Mesenchymal stem cell (in vitro differentiated cells and primary cell): ENCODE measurements around the gene ZHX3.

Source experiments
- DNase-seq: peaks from one replicate; pipeline ENCODE4 v3.0.0-alpha.2; 2013
- H2AFZ ChIP-seq: one replicate; pipeline ENCODE4 v1.6.1; 2013; ENCODE audit warnings: low read depth, mild to moderate bottlenecking, control low read depth, inconsistent platforms, low read length, moderate library complexity
- H2AK5ac ChIP-seq: 2 replicates; pipeline ENCODE4 v1.6.1; 2013; ENCODE audit warnings: low read length, moderate library complexity, mild to moderate bottlenecking, inconsistent platforms; ENCODE audit not compliant: severe bottlenecking
- H2BK120ac ChIP-seq: one replicate; pipeline ENCODE4 v1.6.1; 2013; ENCODE audit warnings: low read depth, mild to moderate bottlenecking, inconsistent platforms, low read length, moderate library complexity
- H2BK12ac ChIP-seq, 2 experiments: one replicate each; pipeline ENCODE4 v1.6.1; 2013; ENCODE audit warnings: inconsistent platforms in 2 of 2, low read length in 2 of 2, mild to moderate bottlenecking in 2 of 2, moderate library complexity in 2 of 2, control low read depth in 1 of 2
- H2BK15ac ChIP-seq: one replicate; pipeline ENCODE4 v1.6.1; 2013; ENCODE audit warnings: mild to moderate bottlenecking, low read depth, inconsistent platforms; ENCODE audit not compliant: poor library complexity, severe bottlenecking
- H2BK5ac ChIP-seq: 2 replicates; pipeline ENCODE4 v1.6.1; 2013; ENCODE audit warnings: low read depth, mild to moderate bottlenecking, low read length, control low read depth, inconsistent platforms; ENCODE audit not compliant: poor library complexity, severe bottlenecking
- H3K14ac ChIP-seq, 2 experiments: one replicate each; pipeline ENCODE4 v1.6.1; 2013; ENCODE audit warnings: inconsistent platforms in 2 of 2, low read length in 2 of 2, control low read depth in 1 of 2, mild to moderate bottlenecking in 1 of 2, moderate library complexity in 1 of 2
- H3K18ac ChIP-seq, 2 experiments: one replicate each; pipeline ENCODE4 v1.6.1; 2013; ENCODE audit warnings: inconsistent platforms in 2 of 2, low read length in 2 of 2, control low read depth in 1 of 2, low read depth in 1 of 2, mild to moderate bottlenecking in 1 of 2
- H3K23ac ChIP-seq, 2 experiments: one replicate each; pipeline ENCODE4 v1.6.1; 2013; ENCODE audit warnings: inconsistent platforms in 2 of 2, low read length in 2 of 2, mild to moderate bottlenecking in 2 of 2, moderate library complexity in 2 of 2, control low read depth in 1 of 2
- H3K27ac ChIP-seq: 2 replicates; pipeline ENCODE4 v1.5.1; 2013; ENCODE audit warnings: mild to moderate bottlenecking, moderate library complexity, low read length, control low read depth, inconsistent platforms; ENCODE audit not compliant: poor library complexity, severe bottlenecking
- H3K27me3 ChIP-seq, 2 experiments: 2 replicates each; pipeline versions ENCODE4 v1.6.1 to v1.7.0; 2013; ENCODE audit warnings: low read length in 2 of 2, mild to moderate bottlenecking in 2 of 2, moderate library complexity in 2 of 2, control low read depth in 1 of 2, inconsistent platforms in 1 of 2; ENCODE audit not compliant: control insufficient read depth in 1 of 2, insufficient read depth in 1 of 2
- H3K36me3 ChIP-seq, 2 experiments: 2 replicates each; pipeline versions ENCODE4 v1.6.1 to v1.7.0; 2013; ENCODE audit warnings: low read length in 2 of 2, control low read depth in 1 of 2, inconsistent platforms in 1 of 2, low read depth in 1 of 2, mild to moderate bottlenecking in 1 of 2; ENCODE audit not compliant: insufficient read depth in 2 of 2, control insufficient read depth in 1 of 2
- H3K4ac ChIP-seq, 2 experiments: one replicate each; pipeline ENCODE4 v1.6.1; 2013; ENCODE audit warnings: inconsistent platforms in 2 of 2, low read length in 2 of 2, mild to moderate bottlenecking in 2 of 2, moderate library complexity in 2 of 2, control low read depth in 1 of 2, low read depth in 1 of 2
- H3K4me1 ChIP-seq: 2 replicates; pipeline ENCODE4 v1.6.1; 2013; ENCODE audit warnings: low read depth, low read length, control low read depth; ENCODE audit not compliant: control insufficient read depth, insufficient read depth
- H3K4me2 ChIP-seq: 2 replicates; pipeline ENCODE4 v1.6.1; 2013; ENCODE audit warnings: low read length, mild to moderate bottlenecking, inconsistent platforms; ENCODE audit not compliant: poor library complexity, severe bottlenecking
- H3K4me3 ChIP-seq, 2 experiments: 2 replicates each; pipeline versions ENCODE4 v1.5.1 to v1.7.0; 2013; ENCODE audit warnings: low read length in 2 of 2, mild to moderate bottlenecking in 2 of 2, control low read depth in 1 of 2, low read depth in 1 of 2; ENCODE audit not compliant: insufficient read depth in 1 of 2
- H3K79me1 ChIP-seq: replicated peaks from 2 replicates; pipeline ENCODE4 v1.6.1; 2013; ENCODE audit warnings: mild to moderate bottlenecking, control low read depth, low read length, inconsistent platforms; ENCODE audit not compliant: poor library complexity, severe bottlenecking
- H3K9ac ChIP-seq: 2 replicates; pipeline ENCODE4 v1.7.0; 2013; ENCODE audit warnings: mild to moderate bottlenecking, low read length, moderate library complexity
- H3K9me3 ChIP-seq: 2 replicates; pipeline ENCODE4 v1.7.0; 2013; ENCODE audit warnings: mild to moderate bottlenecking, low read length; ENCODE audit not compliant: control insufficient read depth
- H4K8ac ChIP-seq: one replicate; pipeline ENCODE4 v1.6.1; 2013; ENCODE audit warnings: inconsistent platforms, mild to moderate bottlenecking, low read length, moderate library complexity
- H4K91ac ChIP-seq: one replicate; pipeline ENCODE4 v1.6.1; 2013; ENCODE audit warnings: mild to moderate bottlenecking, low read length, inconsistent platforms
- WGBS: methylation state at CpG from one replicate; pipeline ENCODE4 v1.1.7; 2013; ENCODE audit warnings: mixed read lengths; 5-methylcytosine and 5-hydroxymethylcytosine counted together

The ZHX3 gene

DNA sequence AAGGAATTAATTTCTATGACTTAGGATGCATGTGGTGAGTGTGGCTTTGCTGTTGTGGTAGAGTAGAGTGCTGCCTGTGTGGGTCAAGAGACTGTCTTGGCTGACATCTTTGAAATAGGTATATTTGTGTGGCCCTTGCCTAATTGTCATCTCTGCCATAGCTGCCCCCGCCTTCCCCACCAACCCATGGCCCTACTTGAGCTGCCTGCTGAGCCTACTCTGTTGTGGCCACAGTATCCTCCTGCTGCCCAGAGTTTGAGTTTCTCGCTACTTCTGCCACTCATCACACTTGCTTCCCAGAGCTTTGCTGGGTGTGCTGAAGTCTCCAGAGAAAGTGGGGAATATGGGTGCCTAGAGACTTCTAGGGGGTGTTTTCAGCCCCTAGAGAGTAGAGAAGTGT is 172.2 kb downstream of the ZHX3 start:
- H2AK5ac ChIP-seq = no peak overlapping the region
- no peaks in the 10 kb centered on the region for H3K9me3 ChIP-seq

GRCh38 chr20:41143354-41143753 is 174.2 kb downstream of the ZHX3 start:
- 97% methylated on average over 2 of the region's 2 CpGs for WGBS

More for the DNA sequence above, 172.2 kb downstream of the ZHX3 start:
- peaks cover 34% of the 10 kb centered on the region for H3K4me1 ChIP-seq
- H3K14ac ChIP-seq = no peak overlapping the region
- H2BK12ac ChIP-seq = no peak overlapping the region
- H3K4me3 ChIP-seq = no peak overlapping the region
- no peak overlapping the region for H2BK5ac ChIP-seq
- H3K27ac ChIP-seq = no peak overlapping the region
- H2BK15ac ChIP-seq = no peak overlapping the region
- peaks cover 12% of the 10 kb centered on the region for H3K79me1 ChIP-seq
- no peak overlapping the region for H3K18ac ChIP-seq
- 100% methylated on average over 1 of the region's 2 CpGs for WGBS
- no peak overlapping the region for H3K4me2 ChIP-seq
- no peak for DNase-seq
- no peak overlapping the region for H2AFZ ChIP-seq
- no peaks in the 10 kb centered on the region for H3K27me3 ChIP-seq
- H2BK120ac ChIP-seq = no peak overlapping the region
- H3K36me3 ChIP-seq = peaks cover 0 to 13% of the 10 kb centered on the region in 2 experiments
- no peak overlapping the region for H4K8ac ChIP-seq
- no peak overlapping the region for H3K4ac ChIP-seq
- no peak overlapping the region for H3K23ac ChIP-seq
- no peak overlapping the region for H3K9ac ChIP-seq
- H4K91ac ChIP-seq = no peak overlapping the region

DNA sequence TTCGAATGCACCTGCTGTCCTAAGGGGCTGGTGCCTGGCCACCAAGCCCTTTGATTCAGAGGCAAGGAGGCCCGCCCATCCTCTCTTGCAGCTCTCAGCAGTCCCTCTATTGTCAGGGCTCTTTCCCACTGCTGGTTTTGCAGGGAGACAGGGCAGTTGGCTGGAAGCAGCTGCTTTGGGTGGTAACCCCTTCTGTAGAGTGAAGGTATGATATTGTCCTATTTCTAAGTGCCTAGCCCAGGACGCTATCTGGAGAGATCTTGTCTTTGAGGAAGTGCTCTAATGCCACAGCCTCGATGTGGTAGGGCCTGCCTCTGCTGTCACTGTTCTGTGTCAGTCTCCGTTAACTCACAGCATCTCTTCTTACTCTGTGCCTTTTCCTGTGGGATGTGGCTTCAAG is 174.6 kb downstream of the ZHX3 start:
- Histone ChIP-seq H3K79me1 (peaks cover 7% of the 10 kb centered on the region), H2AK5ac (no peak overlapping the region), H3K18ac (peak overlapping the region in 1 of 2 experiments; percentile 35), H3K4me3 (no peak overlapping the region), H4K91ac (peak overlapping the region; percentile 22), H3K23ac (no peak overlapping the region), H3K4ac (no peak overlapping the region), H3K36me3 (peaks cover 0 to 15% of the 10 kb centered on the region in 2 experiments), H3K4me2 (no peak overlapping the region), H2BK15ac (no peak overlapping the region), H2BK120ac (no peak overlapping the region), H2BK5ac (no peak overlapping the region), H3K27me3 (no peaks in the 10 kb centered on the region), H2AFZ (no peak overlapping the region), H4K8ac (no peak overlapping the region), H3K27ac (no peak overlapping the region), H3K9me3 (no peaks in the 10 kb centered on the region), H3K9ac (no peak overlapping the region), H3K4me1 (peaks cover 42% of the 10 kb centered on the region), H2BK12ac (no peak overlapping the region), H3K14ac (peak overlapping the region in 1 of 2 experiments; percentile 19)
- no peak for DNase-seq
- WGBS = 83% methylated on average over 4 of the region's 5 CpGs

More at GRCh38 chr20:41143354-41143753, 174.2 kb downstream of the ZHX3 start:
- Histone ChIP-seq H2BK12ac (no peak overlapping the region), H3K27ac (no peak overlapping the region), H2BK15ac (no peak overlapping the region), H3K27me3 (no peaks in the 10 kb centered on the region), H2AK5ac (no peak overlapping the region), H3K79me1 (peaks cover 7% of the 10 kb centered on the region), H3K9me3 (no peaks in the 10 kb centered on the region), H3K14ac (peak overlapping the region in 1 of 2 experiments; percentile 19), H3K18ac (no peak overlapping the region), H4K91ac (no peak overlapping the region), H2BK5ac (no peak overlapping the region), H3K4me1 (peaks cover 43% of the 10 kb centered on the region), H2BK120ac (no peak overlapping the region), H2AFZ (no peak overlapping the region), H3K4ac (no peak overlapping the region), H3K23ac (no peak overlapping the region), H3K4me3 (no peak overlapping the region), H3K9ac (no peak overlapping the region), H3K4me2 (no peak overlapping the region), H3K36me3 (peaks cover 0 to 15% of the 10 kb centered on the region in 2 experiments), H4K8ac (no peak overlapping the region)
- no peak for DNase-seq

- H3K4ac ChIP-seq = no peak overlapping the region
- H3K9ac ChIP-seq = no peak overlapping the region
- H2BK120ac ChIP-seq = no peak overlapping the region
- H3K36me3 ChIP-seq = peaks cover 0 to 15% of the 10 kb centered on the region in 2 experiments
- DNase-seq = no peak
- H3K27ac ChIP-seq = no peak overlapping the region
- H3K4me1 ChIP-seq = peaks cover 40% of the 10 kb centered on the region
- peak overlapping the region in 1 of 2 experiments; percentile 18 for H3K18ac ChIP-seq
- no peaks in the 10 kb centered on the region for H3K27me3 ChIP-seq
- WGBS = 94% methylated on average over 4 of the region's 4 CpGs
- peak overlapping the region in 1 of 2 experiments; percentile 40 for H2BK12ac ChIP-seq
- H2AK5ac ChIP-seq = no peak overlapping the region
- no peak overlapping the region for H4K91ac ChIP-seq
- H3K79me1 ChIP-seq = peaks cover 7% of the 10 kb centered on the region
- peak overlapping the region in 1 of 2 experiments; percentile 57 for H3K14ac ChIP-seq
- no peak overlapping the region for H2BK5ac ChIP-seq
- H3K4me3 ChIP-seq = no peak overlapping the region
- no peak overlapping the region for H4K8ac ChIP-seq
- H2AFZ ChIP-seq = no peak overlapping the region
- no peak overlapping the region for H3K23ac ChIP-seq
- H2BK15ac ChIP-seq = no peak overlapping the region
- H3K4me2 ChIP-seq = no peak overlapping the region
- no peaks in the 10 kb centered on the region for H3K9me3 ChIP-seq
Observed at GRCh38 chr20:41142245-41142644, 175.3 kb downstream of the ZHX3 start.
